H4 (cell line): Measurements from ENCODE around the gene FAAH2. TPM values are rescaled to one million over a fixed set of nuclear protein-coding genes. Genes with fewer than 3 reads are reported as not detected.
"Not testable (repeated sequence)": the region's sequence is repeated elsewhere in the genome, so short reads cannot be mapped to it uniquely, and the experiment has no call there.

ENCODE experiments used
- DNase-seq: peaks from one replicate; pipeline ENCODE4 v3.0.0-alpha.2; 2015; ENCODE audit warnings: low spot score
- total RNA-seq: library from RNA; depleted of rRNA; stranded (reverse); fragments of >200 nt; shearing (Covaris generic); gene quantifications from 2 replicates; pipeline ENCODE4 v1.2.3, GENCODE V29; 2014; rRNA removed

FAAH2 gene, protein sequence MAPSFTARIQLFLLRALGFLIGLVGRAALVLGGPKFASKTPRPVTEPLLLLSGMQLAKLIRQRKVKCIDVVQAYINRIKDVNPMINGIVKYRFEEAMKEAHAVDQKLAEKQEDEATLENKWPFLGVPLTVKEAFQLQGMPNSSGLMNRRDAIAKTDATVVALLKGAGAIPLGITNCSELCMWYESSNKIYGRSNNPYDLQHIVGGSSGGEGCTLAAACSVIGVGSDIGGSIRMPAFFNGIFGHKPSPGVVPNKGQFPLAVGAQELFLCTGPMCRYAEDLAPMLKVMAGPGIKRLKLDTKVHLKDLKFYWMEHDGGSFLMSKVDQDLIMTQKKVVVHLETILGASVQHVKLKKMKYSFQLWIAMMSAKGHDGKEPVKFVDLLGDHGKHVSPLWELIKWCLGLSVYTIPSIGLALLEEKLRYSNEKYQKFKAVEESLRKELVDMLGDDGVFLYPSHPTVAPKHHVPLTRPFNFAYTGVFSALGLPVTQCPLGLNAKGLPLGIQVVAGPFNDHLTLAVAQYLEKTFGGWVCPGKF
- total RNA-seq: not detected in 2 replicates

DNA sequence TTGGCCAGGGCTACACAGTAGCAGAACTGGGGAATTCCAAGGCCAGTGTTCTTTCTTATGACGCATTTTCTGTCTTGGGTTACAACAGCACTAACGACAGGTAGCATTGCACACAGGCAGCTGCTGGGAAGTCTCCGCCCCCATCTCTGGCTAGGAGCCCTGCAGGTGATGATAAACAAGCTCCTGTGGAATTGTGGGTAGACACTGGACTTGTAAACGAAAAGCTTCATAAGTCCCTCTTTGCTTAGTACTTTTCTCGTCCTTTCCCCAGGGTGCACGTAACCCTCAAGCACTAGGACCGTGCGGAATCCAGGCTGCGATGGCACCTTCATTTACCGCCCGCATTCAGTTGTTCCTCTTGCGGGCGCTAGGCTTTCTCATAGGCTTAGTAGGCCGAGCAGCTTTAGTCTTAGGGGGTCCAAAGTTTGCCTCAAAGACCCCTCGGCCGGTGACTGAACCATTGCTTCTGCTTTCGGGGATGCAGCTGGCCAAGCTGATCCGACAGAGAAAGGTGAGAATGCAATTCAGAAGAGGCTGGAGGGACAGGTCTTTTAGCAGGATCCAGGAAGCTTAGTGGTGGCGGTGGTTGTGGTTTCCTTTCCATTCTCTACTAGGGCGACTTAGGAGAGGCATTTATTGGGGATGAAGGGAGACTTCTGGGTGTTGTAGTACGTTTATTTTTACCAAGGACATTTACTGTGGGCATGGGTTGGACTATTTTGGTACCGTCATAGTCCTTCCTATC is at the start of gene FAAH2:
Gene FAAH2 (plus strand): TSS at position 200 of the 745 bp plus-strand sequence. CDS start 120 bp downstream, at position 320.
- no peak for DNase-seq

DNA sequence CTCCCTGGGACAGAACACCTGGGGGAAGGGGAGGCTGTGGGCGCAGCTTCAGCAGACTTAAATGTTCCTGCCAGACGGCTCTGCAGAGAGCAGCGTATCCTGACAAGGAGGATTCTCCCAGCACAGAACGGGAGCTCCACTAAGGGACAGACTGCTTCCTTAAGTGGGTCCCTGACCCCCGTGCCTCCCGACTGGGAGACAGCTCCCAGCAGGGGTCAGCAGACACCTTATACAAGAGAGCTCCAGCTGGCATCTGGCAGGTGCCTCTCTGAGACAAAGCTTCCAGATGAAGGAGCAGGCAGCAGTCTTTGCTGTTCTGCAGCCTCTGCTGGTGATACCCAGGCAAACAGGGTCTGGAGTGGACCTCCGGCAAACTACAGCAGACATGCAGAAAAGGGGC is 44.5 kb upstream of the FAAH2 start:
- no peak for DNase-seq

DNA sequence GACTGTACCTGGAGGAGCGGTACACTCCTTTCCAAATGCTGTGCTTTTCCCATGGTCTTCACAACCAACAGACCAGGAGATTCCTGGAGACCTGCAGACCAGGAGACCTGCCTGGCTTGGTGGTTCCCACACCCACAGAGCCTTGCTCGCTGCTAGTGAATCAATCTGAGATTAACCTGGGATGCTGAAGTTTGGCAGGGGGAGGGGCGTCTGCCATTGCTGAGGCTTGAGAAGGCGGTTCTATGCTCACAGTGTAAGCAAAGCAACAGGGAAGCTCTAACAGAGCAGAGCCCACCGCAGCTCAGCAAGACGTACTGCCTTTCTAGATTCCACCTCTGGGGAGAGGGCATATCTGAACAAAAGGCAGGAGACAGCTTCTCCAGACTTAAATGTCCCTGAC is 34.5 kb upstream of the FAAH2 start:
- no peak for DNase-seq

DNA sequence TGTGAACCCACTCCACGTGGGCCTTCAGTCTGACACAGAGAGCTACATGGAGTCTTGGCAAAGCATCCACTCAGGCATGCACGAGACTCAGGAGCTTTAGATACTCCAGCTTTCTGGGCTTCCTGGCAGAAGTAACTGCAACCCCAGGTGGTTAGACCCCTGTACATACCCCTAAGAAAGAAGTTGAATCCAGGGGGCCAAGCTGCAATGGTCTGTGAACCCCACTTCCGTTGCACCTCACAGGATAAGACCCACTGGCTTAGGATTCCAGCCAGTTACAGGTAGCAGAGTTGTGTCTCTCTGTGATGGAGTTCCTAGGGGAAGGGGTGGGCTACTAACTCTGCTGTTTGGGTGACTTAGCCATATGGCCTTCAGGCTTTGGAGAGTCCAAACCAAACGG is 21.4 kb upstream of the FAAH2 start:
- no peak for DNase-seq

DNA sequence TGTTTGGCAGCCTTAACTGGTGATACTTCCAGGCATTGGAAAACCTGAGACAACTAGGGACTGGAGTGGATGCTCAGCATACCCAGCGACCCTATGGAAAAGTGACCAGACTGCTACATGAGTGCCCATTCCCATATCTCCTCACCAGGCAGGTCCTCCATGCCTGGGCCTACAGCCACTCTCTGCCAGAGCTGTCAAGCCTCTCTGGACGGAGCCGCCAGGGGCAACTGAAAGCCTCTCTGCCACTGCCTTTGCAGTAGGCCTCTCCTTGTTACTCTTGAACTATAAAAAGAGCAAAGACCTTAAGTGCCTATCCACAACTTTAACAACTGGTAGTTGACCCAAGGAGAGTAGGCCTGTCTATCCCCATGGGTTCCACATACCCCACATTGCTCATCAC is 20.2 kb upstream of the FAAH2 start:
- DNase-seq: no peak

DNA sequence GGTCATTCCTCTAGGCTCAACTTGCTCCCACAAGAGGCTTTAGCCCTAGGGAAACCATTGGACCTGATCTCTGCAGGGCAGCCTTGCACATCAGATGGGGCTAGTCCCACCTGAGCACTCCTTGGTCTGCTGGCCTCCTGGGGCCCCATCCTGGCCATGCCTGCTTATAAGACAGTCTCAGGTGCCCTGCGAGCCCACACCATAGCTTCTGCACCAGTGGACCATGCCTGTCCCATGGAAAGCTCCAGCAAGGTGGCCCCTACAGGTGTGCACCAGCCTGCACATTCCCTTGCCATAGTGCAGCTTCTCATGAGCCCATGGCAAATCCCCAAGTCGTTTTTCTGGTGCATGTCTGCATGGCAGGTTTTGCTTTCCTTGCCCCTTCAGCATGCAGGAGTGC is 19.6 kb upstream of the FAAH2 start:
- no peak for DNase-seq

DNA sequence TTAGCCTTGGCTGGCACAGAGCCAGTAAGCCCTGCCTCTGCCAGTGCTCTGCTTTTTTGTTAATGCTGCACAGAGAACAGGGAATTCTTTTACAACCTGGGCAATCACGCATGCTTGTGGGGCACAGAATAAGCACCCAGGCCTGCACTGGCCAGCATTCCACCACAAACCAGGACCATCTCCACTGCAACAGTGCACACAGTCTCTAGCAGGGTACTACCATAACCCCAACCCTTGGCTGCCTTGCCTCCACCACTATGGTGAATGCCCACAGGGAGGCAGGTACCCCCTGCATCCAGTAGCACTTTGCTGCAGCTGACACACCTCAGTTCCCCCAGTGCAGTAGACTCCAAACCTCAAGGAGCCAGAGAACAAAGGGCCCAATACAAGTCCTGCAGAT is 19.2 kb upstream of the FAAH2 start:
- DNase-seq: no peak

DNA sequence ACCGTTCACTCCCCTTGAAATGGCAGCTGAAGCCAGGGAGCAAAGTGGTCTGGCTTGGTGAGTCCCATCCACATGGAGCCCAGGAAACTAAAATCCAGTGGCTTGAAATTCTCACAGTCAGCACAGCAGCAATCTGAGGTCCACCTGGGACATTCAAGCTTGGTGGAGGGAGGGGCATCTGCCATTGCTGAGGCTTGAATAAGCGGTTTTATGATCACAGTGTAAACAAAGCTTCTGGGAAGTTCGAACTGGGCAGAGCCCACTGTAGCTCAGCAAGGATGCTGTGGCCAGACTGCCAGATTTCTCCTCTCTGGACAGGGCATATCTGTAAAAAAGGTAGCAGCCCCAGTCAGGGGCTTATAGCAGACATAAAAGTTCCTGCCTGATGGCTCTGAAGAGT is 15.5 kb upstream of the FAAH2 start:
- DNase-seq: no peak

DNA sequence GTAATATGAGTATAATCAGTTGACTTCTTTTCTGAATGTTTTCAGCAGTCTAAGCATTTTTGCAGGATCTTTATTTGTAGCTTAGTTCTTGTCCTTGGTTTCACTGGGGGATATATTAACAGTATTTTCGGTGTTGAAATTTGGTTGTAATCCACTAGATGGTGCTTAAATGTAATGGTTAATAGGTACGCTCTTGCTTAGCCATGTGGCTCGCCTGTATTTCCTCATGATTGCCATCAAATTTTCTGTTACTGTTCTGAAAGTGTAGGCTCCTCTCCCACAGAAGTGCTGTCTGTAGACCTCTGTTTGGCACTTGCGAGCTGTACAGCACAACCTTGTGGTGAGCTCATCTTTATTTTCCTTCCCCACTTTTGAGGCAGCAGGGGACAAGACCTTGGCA is 3.9 kb upstream of the FAAH2 start:
- DNase-seq: no peak

DNA sequence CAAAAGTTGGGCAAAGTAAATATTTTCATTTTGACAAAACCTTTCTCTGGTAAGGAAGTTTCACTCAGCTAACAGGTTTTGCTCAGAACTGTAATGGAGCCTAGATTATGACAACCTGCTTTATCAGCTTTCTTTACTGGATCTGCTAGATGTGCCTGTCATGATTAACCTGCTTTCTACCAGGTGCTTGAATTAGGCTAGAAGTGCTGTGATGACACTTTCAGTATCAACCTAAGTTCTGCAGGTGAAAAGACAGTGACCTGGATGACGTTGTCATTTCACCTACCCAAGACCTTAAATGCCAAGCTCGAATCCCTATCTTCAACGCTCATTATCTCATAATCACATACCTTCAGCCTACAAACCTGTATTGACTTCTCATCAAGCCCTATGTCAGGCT is 1.5 kb upstream of the FAAH2 start:
- DNase-seq: no peak

DNA sequence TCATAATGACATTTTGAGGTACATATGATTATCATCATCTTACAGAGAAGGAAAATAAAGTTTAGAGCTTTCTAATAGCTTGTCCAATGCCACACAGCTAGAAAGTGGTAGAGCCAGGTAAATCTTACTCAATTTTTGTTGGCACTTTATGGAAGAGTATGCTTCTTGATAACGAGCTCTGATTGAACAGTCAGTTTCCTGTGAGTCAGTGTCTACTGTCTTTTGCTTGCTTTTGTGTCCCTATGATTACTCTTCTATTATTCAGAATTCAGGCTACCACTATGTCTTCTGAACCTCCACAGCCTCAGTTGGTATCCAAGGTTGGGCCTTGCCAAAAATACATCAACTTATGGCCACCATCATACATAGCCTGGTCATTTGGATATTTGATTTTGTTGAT is 2.6 kb downstream of the FAAH2 start:
- DNase-seq: no peak

DNA sequence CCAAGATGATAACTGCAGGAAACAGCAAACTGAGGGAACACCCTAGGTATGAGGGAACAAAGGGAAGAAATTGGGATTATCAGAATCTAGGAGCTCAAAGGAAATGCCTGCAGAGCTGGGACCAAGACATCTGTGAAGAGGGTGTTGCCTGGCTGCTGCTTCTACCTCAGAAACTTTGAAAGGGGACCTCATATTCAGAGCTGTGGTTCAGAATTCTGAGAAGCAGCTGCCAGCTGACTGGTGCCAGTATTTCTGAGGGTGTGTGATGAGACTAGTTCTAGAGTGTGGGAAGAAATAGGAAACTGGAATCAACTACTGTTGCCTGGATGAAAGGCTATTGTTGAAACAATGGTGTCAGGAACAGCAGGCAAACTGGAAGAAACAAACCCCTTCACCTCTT is 8.5 kb downstream of the FAAH2 start:
- DNase-seq: no peak

DNA sequence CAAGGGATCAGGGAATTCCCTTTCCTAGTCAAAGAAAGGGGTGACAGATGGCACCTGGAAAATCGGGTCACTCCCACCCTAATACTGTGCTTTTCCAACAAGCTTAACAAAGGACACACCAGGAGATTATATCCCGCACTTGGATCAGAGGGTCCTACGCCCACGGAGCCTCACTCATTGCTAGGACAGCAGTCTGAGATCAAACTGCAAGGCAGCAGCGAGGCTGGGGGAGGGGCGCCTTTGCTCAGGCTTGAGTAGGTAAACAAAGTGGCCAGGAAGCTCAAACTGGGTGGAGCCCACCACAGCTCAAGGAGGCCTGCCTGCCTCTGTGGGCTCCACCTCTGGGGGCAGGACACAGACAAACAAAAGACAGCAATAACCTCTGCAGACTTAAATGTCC is 9.2 kb downstream of the FAAH2 start:
- not testable (repeated sequence) for DNase-seq

DNA sequence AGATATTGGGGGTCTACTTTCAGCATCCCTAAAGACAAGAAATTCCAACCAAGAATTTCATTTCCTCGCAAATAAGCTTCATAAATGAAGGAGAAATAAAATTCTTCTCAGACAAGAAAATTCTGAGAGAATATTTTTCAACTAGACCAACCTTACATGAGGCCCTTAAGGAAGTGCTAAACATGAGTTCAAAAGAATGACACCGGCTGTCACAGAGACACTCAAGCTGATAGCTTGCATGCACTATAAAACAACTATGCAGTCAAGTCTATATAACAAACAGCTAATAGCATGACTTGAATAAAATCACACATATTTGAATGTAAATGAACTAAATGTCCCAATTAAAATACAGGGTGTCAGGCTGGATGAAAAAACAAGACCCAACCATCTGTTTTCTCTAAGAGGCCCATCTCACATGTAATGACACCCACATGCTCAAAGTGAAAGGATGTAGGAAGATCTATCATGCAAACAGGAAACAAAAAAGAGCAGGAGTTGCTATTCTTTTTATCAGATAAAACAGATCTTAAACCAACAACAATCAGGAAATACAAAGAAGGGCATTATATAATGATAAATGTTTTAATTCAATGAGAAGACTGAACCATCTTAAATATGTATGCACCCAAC is 27.2 kb downstream of the FAAH2 start:
- no peak for DNase-seq

DNA sequence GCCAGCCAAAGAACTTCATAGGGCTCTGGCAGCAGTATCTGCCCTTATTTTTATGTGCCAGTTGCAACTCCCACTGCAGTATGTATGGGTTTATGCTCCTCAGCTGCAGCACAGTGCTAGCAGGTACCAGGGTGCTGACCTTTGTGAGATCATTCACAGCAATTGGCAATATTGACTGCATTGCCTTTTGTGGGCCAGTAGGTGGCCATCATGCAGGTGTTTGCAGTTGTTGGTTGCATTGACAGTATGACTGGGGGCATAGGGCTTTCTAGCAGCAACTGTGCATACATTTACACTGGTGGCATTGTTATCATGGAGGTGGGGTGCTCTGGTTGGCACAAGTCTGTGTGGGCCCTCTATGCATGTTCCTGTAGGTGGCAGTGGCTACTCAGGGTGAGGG is 42.5 kb downstream of the FAAH2 start:
- DNase-seq: no peak

DNA sequence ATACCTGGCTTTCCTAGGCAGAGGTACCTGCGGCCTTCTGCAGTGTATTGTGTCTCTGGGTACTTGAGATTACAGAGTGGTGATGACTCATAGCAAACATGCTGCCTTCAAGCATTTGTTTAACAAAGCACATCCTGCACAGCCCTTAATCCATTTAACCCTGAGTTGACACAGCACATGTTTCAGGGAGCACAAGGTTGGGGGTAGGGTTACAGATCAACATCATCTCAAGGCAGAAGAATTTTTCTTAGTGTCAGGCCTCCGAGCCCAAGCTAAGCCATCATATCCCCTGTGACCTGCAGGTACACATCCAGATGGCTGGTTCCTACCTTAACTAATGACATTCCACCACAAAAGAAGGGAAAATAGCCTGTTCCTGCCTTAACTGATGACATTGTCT is 49.3 kb downstream of the FAAH2 start:
- not testable (repeated sequence) for DNase-seq

DNA sequence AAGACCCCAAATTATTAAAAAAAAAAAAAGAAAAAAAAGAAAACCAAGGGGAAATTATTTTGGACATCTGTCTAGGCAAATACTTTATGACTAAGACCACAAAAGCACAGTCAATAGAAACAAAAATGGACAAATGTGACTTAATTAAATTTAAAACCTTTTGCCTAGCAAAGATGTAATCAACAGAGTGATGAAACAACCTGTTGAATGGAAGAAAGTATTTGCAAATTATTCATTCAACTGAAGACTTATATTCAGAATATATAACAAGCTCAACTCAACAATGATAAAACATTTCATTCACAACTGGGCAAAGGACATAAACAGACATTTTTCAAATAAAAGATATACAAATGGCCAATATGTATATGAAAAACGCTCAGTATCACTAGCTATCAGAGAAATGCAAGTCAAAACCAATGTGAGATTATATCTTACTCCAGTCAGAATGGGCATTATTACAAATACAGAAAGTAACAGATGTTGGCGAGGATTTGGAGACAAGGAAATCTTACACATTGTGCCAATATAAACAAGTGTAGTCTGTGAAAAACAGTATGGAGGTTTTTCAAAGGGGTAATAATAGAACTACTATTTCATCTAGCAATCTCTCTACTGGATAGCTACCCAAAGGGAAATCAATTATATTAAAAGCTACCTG is 67.1 kb downstream of the FAAH2 start:
- DNase-seq: no peak

DNA sequence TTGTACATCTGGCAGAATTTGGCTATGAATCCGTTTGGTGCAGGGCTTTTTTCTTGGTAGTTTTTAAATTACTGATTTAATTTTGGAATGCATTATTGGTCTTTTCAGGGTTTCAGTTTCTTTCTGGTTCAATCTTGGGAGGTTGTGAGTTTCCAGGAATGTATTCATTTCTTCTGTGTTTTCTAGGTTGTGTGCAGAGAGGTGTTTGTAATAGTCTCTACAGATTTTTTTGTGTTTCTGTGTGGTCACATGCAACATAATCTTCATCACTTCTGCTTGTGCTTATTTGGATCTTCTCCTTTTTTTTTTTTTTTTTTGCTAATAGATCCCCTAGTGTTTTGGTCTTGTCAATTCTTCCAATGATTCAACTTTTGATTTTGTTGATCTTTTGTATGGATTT is 77.6 kb downstream of the FAAH2 start:
- DNase-seq: no peak

DNA sequence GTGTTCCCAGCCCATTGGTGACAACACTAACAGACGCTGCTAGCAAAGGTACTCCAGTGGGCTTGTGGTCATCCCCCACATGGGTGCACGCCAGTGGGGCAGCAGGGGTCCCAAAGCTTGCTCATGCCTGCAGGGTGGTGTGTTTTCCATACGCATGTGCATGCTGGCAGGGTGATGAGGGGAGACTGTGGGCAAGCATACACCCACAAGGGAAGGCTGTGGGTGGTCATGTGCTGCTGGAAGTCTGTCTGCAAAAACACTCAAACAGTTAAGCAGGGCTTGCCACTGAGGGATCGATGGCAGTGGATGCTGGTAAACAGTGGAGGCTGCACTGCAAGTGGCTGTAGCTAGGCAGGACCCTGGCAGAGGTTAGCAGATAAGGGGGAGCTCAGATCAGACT is 79.9 kb downstream of the FAAH2 start:
- no peak for DNase-seq

DNA sequence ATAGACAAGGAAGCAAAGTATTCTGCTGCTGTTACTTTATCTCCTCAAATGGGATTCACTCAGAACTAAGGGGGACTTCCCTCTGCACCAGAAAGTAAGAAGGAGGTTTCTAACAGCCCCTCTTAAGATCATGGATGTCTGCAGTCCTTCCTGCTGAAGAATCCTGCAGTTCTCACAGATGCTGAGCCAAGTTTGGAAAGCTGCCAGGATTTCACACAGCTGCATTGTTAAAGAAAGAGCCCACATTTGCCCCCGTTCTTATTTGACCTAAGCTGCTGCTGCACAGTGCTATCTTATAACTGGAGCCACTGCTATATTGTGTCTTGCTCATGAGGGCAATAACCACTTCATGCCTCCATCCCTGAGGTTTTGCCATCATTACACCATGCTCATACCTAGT is 81.1 kb downstream of the FAAH2 start:
- DNase-seq: no peak

DNA sequence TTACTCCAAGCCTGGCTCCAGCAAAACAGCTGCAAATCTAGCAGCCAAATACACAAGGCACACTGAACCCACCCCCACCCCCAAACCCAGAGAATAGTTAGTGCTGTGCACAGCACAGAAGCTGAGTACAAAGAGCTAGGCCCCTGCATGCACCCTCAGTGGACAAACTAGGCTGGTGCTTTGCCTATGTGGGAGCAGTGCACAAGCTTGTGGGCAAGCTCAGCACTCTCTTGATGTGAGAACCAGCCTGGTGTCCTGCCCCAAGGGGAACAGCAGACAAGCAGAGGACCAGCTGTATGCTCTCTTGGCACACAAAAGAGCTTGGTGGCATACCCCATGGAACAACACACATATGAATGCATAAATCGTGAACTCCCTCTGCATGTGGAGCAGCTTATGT is 81.7 kb downstream of the FAAH2 start:
- no peak for DNase-seq

DNA sequence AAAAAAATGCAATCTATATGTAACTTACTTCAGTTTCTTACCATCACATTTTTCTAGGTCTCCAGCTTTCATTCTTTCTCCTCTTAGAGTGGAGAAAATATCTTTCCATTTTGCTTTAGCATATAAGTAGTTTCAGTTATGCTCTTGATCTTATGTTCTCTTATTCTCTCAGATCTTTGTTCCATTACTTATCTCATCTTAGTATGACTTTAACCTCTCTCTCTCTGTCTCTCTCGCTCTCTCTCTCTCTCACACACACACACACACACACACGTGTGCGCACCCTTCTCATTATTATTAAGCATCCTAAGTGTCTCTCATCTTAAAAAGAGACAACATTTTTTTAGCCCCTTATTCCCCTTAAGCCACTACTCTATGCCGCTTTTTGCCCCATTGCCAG is 92.8 kb downstream of the FAAH2 start:
- DNase-seq: no peak
